Mucosa of stomach (tissue), 1 donor: Measurements from ENCODE around the gene RASSF6.
"Not testable (repeated sequence)": the region's sequence is repeated elsewhere in the genome, so short reads cannot be mapped to it uniquely, and the experiment has no call there.

ENCODE experiments used
- H3K27me3 ChIP-seq: one replicate; pipeline ENCODE4 v1.7.0; 2013; ENCODE audit warnings: mild to moderate bottlenecking, low read length; ENCODE audit not compliant: control insufficient read depth, insufficient read depth
- H3K36me3 ChIP-seq: one replicate; pipeline ENCODE4 v1.7.0; 2013; ENCODE audit warnings: low read length; ENCODE audit not compliant: control insufficient read depth, insufficient read depth
- H3K4me1 ChIP-seq: one replicate; pipeline ENCODE4 v1.7.0; 2013; ENCODE audit warnings: mild to moderate bottlenecking, low read length; ENCODE audit not compliant: control insufficient read depth, insufficient read depth
- H3K4me3 ChIP-seq: one replicate; pipeline ENCODE4 v1.7.0; 2013; ENCODE audit warnings: low read length
- H3K9ac ChIP-seq: one replicate; pipeline ENCODE4 v1.7.0; 2013; ENCODE audit warnings: mild to moderate bottlenecking, low read length, moderate library complexity
- H3K9me3 ChIP-seq: one replicate; pipeline ENCODE4 v1.7.0; 2013; ENCODE audit warnings: mild to moderate bottlenecking, low read length, moderate library complexity; ENCODE audit not compliant: control insufficient read depth
- donor health status: Pancreatic carcinoma.

Gene RASSF6, protein sequence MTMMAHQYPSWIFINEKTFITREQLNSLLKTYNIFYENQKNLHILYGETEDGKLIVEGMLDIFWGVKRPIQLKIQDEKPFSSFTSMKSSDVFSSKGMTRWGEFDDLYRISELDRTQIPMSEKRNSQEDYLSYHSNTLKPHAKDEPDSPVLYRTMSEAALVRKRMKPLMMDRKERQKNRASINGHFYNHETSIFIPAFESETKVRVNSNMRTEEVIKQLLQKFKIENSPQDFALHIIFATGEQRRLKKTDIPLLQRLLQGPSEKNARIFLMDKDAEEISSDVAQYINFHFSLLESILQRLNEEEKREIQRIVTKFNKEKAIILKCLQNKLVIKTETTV

DNA sequence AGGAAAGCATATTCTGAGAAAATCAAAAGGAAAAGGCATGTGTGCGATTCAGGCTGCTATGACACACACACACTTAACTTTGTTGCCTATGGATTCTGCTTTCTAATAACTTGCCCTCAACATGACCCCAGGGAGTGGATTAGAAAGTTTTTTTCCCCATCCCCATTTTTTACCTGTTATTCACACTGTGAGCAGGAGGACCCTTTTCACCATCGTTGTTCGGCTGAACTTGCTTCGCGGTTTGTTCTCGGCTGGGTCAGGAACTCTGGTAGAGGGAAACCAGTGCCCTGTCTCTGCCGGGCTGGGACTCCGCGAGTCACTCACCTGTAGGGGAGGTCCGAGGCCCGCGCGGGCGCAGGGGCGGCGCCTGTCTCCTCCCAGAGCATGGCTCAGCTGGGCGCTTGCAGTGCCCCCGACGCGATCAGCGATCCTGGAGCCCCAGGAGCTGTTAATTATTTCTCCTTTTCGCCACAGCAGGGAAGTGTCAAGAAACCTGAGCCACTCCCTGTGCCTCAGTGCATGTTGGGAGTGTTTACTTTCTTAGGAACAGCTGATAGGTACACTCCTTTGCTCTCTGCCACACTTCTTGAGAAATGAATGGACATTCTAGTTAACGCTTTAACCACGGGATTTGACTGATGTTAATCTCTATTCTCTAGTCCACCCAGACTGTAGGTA lies at the start of gene RASSF6:
TSS of gene RASSF6 (minus strand) at position 322 of the 678 bp plus-strand sequence. CDS start 8,641 bp downstream, outside the sequence.
- H3K4me1 ChIP-seq = peaks cover 17% of the 10 kb centered on the region
- no peaks in the 10 kb centered on the region for H3K36me3 ChIP-seq
- no peaks in the 10 kb centered on the region for H3K27me3 ChIP-seq
- peak within 1 kb of the TSS; percentile 78 for H3K4me3 ChIP-seq
- H3K9me3 ChIP-seq = no peaks in the 10 kb centered on the region
- H3K9ac ChIP-seq = peak within 1 kb of the TSS; percentile 94

DNA sequence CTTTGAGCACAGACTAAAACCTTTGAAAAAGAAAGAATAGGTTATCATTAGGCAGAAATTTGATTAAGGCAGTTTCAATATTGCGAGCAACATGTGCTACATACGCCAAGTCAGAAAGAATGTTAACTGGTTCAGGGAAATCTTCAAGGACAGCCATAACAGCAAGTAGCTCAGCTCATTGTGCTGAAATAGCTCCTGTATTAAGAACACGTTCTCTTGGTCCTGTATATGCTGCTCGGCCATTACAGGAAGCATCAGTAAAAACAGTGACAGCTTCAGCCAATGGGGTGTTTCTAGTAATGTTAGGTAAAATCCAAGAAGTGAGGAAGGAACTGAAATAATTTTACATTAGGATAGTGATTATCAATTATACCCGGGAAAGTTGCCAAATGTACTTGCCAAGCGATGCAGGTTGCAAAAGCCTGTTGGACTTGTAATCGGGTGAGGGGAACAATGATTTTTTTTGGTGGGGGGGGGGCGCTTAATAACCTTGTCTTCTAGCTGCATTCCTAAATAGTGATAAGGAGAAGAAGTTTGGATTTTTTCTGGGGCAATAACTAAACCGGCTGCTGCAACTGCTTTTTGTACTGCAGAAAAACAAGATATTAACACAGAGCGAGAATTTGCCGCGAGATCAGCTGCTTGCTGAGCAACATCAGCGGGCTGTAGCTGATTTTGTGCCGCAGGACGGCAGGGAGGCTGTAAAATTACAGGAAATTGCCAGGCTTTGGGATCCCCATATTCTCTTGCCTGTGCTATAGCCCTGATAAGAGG lies 49.4 kb upstream of the RASSF6 start:
- Histone ChIP-seq H3K9ac (peak overlapping the region; percentile 9), H3K27me3 (no peaks in the 10 kb centered on the region), H3K4me1 (peaks cover 5% of the 10 kb centered on the region), H3K36me3 (no peaks in the 10 kb centered on the region), H3K4me3 (no peak overlapping the region), H3K9me3 (no peaks in the 10 kb centered on the region)

DNA sequence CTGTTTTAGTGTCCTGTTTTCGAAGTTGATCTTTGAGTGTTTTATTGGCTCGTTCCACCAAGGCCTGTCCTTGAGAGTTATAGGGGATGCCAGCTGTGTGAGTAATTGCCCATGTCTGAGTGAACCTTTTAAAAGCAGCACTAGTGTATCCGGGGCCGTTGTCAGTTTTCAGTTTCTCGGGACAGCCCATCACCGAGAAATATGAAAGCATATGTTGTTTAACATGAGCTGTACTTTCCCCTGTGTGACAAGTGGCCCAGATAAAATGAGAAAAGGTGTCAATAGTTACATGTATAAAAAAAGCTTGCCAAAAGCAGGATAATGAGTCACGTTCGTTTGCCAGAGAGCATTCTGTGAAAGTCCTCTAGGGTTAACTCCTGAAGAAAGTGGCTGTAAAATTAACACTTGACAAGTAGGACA lies 48.6 kb upstream of the RASSF6 start:
- H3K4me3 ChIP-seq = no peak overlapping the region
- peaks cover 5% of the 10 kb centered on the region for H3K4me1 ChIP-seq
- no peak overlapping the region for H3K9ac ChIP-seq
- H3K36me3 ChIP-seq = no peaks in the 10 kb centered on the region
- no peaks in the 10 kb centered on the region for H3K9me3 ChIP-seq
- no peaks in the 10 kb centered on the region for H3K27me3 ChIP-seq

DNA sequence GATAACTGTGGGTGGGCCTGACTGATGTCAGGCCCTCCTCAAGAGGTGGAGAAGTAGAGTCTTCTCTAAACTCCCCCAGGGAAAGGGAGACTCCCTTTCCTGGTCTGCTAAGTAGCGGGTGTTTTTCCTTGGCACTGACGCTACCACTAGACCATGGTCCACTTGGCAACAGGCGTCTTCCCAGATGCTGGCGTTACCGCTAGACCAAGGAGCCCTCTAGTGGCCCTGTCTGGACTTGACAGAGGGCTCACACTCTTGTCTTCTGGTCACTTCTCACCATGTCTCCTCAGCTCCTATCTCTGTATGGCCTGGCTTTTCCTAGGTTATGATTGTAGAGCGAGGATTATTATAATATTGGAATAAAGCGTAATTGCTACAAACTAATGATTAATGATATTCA lies 45.7 kb upstream of the RASSF6 start:
- H3K4me1 ChIP-seq, H3K9ac ChIP-seq, H3K4me3 ChIP-seq, H3K27me3 ChIP-seq, H3K36me3 ChIP-seq, H3K9me3 ChIP-seq: not testable (repeated sequence)

DNA sequence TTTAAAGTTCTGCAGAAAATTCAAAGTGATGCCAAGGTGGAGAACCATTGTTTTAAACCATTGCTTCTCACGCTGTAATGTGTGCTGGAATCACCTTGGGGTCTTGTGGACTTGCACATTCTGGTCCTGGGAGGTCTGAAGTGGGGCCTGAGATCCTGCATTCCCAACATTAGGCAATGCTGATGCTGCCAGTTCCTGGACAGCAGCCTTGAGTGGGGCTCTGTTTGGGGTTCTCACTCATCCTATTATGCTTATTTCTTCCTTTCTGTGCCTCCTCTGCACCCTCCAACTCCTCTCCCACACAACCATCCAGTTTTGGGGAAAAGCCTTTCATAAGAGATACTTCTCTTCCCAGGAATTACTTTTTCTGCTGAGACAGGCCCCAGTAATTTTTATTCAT lies 44.2 kb upstream of the RASSF6 start:
- Histone ChIP-seq H3K27me3 (no peaks in the 10 kb centered on the region), H3K4me1 (peaks cover under 1% of the 10 kb centered on the region), H3K9me3 (no peaks in the 10 kb centered on the region), H3K36me3 (no peaks in the 10 kb centered on the region), H3K4me3 (no peak overlapping the region), H3K9ac (no peak overlapping the region)

DNA sequence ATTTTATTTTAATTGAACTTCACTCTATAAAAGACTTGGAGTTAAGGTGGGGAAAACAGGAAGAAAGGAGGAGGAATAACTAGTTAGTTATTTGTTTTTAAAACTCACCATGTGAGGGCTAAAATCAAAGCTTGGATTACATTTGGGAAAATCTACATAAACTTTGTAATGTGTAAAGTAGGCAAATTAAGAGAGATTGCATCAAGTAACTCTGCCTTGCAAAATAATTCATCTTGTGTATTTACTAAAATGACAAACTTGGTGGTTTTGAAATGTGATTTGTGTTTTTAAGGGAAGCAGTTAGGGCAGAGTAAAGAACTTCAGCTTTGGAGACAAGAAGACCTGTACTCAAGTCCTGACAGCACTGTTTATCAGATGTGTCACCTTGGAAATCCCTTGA lies 43.3 kb upstream of the RASSF6 start:
- H3K4me3 ChIP-seq = no peak overlapping the region
- H3K9me3 ChIP-seq = no peaks in the 10 kb centered on the region
- no peaks in the 10 kb centered on the region for H3K27me3 ChIP-seq
- no peaks in the 10 kb centered on the region for H3K36me3 ChIP-seq
- H3K9ac ChIP-seq = no peak overlapping the region
- H3K4me1 ChIP-seq = peaks cover 4% of the 10 kb centered on the region

DNA sequence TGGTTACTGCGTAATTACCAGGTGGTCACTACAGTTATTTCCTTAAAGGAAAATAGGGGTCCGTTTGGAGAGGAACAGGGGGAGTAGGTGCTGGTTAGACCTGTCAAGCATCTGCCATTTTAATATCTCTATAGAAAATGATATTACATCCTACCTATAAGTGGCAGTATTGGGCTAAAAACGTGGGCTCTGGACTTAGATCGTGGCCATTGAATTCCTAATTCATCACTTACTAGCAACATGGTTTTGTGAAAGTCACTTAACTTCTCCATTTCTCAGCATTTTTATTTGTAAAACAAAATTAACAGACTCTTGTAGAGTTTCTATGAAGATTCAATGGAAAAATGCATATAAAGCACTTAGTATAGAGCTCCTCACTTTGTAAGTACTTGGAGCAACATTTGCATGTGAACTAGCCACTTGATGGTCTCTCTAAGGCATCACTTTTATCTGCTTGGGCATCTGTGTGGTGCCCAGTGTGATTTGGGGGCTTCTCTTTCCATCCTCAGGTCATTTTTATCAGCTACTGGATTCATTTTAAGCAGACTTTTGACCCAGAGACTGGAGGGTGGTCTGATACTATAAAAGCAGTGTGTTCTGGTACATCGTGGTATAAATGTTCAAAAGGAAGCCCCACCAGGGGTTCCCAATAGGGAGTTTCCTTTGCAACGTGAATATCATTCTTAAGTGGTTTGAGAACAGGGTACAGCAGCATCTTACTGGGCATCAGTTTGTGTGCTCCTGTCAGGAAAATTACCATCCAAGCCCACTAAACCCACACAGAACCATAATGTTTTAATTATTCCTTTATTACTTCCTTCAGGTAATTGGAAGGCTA lies 42.7 kb upstream of the RASSF6 start:
- Histone ChIP-seq H3K9ac (no peak overlapping the region), H3K4me1 (peaks cover 4% of the 10 kb centered on the region), H3K27me3 (no peaks in the 10 kb centered on the region), H3K4me3 (no peak overlapping the region), H3K9me3 (no peaks in the 10 kb centered on the region), H3K36me3 (no peaks in the 10 kb centered on the region)

DNA sequence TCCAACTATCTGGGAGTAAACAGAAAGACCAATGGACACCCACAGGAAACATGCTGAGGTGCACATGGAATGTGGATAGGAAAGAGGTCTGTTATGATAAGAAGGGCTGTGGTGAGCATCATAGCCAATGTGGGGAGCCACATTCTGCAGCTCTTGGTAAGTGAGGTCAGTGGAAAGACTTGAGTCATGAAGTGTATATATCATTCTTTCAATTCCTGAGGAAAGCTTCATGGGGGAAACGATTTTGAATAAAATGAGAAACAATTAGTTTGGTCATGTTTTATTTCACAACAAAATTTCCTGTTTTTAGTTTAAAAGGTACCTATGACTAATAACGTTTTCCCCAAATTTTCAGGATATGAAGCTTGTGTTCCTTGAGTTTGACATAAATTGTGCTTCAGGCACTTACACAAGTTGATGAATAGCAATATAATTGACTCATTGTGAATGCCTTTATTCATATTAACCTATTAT lies 41.4 kb upstream of the RASSF6 start:
- no peaks in the 10 kb centered on the region for H3K36me3 ChIP-seq
- no peak overlapping the region for H3K9ac ChIP-seq
- H3K9me3 ChIP-seq = no peaks in the 10 kb centered on the region
- H3K27me3 ChIP-seq = no peaks in the 10 kb centered on the region
- peaks cover 4% of the 10 kb centered on the region for H3K4me1 ChIP-seq
- no peak overlapping the region for H3K4me3 ChIP-seq

DNA sequence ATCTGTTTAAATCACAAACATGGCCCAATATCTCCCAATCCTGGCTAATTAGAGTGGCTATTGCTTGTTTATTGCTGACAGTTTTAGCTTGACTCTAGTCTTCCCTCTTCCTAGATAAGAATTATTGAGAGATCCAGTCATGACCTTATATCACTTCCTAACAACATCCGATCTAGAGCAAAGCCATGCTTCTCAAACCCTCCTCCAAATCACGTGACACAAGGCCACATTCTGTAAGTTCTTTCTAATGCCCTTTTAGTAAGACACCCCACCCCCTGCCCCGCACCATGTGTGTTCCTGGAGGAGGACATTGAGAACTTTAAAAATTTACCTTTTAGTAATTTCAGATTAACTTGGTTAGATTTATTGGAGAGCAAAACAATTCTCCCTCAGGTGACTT lies 40.6 kb upstream of the RASSF6 start:
- Histone ChIP-seq H3K9me3 (no peaks in the 10 kb centered on the region), H3K36me3 (no peaks in the 10 kb centered on the region), H3K4me1 (peaks cover 4% of the 10 kb centered on the region), H3K27me3 (no peaks in the 10 kb centered on the region), H3K4me3 (no peak overlapping the region), H3K9ac (no peak overlapping the region)

DNA sequence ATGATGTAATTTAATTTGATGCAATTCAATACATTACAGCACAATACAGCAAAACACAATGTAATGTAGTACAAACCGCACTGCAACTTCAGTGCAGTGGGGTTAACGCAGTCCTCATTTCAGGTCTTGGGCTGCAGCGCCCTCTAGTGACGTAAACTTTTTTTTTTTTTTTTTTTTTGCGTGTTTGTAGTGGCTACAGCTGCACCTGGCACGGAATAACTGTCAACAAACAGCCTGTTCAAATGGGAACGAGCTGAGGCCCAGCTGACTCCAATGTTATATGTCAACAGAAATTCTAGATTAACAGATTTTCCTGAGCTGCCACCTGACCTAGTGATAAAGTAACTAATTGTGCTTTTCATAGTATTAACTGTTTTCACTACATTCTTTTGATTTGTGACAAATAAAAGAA lies 33.5 kb upstream of the RASSF6 start:
- no peak overlapping the region for H3K9ac ChIP-seq
- H3K4me3 ChIP-seq = no peak overlapping the region
- H3K4me1 ChIP-seq = peaks cover 12% of the 10 kb centered on the region
- no peaks in the 10 kb centered on the region for H3K36me3 ChIP-seq
- no peaks in the 10 kb centered on the region for H3K9me3 ChIP-seq
- no peaks in the 10 kb centered on the region for H3K27me3 ChIP-seq

DNA sequence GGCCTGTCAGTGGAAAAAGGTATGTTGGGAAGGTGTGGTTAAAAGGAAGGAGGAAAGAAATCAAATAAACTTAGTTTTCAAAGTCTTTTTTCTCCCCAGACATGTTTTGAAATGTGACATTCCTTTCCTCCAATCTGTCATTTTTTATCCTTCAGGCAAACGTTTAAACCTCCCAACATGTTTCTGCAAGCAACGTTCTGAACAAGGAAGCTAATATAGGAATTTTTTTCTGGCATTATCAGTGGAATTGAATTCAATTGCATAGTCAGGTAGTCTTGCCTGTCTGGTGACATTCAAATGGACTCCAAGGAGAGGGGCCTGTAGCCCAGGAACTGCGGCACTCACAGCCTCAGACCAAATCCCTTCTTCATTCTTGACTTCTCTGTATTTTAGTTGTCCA lies 30.0 kb upstream of the RASSF6 start:
- Histone ChIP-seq H3K9me3 (no peaks in the 10 kb centered on the region), H3K4me3 (no peak overlapping the region), H3K36me3 (no peaks in the 10 kb centered on the region), H3K4me1 (peaks cover 12% of the 10 kb centered on the region), H3K9ac (no peak overlapping the region), H3K27me3 (no peaks in the 10 kb centered on the region)
